ENCODE results near the gene ROBO1. TPM values are rescaled to one million over a fixed set of nuclear protein-coding genes. Genes with fewer than 3 reads are reported as not detected.

The ROBO1 gene
- total RNA-seq, 1 donor from 2014 or later: 43.7 TPM

- no peak for DNase-seq (ENCODE audit: low spot score)
- Mint-ChIP-seq H3K36me3 (ENCODE audit: low read depth) (no peaks in the 10 kb centered on the region), H3K27ac (ENCODE audit: unreplicated experiment) (no peak overlapping the region), H3K9me3 (ENCODE audit: low read depth) (no peaks in the 10 kb centered on the region), H3K27me3 (ENCODE audit: low read depth) (no peaks in the 10 kb centered on the region), H3K4me1 (ENCODE audit: low read depth) (no peaks in the 10 kb centered on the region), H3K4me3 (ENCODE audit: unreplicated experiment) (no peak overlapping the region)
- no peak for TF ChIP-seq CTCF (IDR thresholded peaks at IDR 0.05)
Observed at GRCh38 chr3:79560698-79561097, 207.1 kb downstream of the ROBO1 start.

GRCh38 chr3:79558943-79559342 is 208.9 kb downstream of the ROBO1 start:
- DNase-seq (ENCODE audit: low spot score): no peak
- Mint-ChIP-seq H3K4me1 (ENCODE audit: low read depth) (no peaks in the 10 kb centered on the region), H3K27me3 (ENCODE audit: low read depth) (no peaks in the 10 kb centered on the region), H3K9me3 (ENCODE audit: low read depth) (no peaks in the 10 kb centered on the region), H3K4me3 (ENCODE audit: unreplicated experiment) (no peak overlapping the region), H3K27ac (ENCODE audit: unreplicated experiment) (no peak overlapping the region), H3K36me3 (ENCODE audit: low read depth) (no peaks in the 10 kb centered on the region)
- no peak for TF ChIP-seq CTCF (IDR thresholded peaks at IDR 0.05)

- H3K4me3 Mint-ChIP-seq (ENCODE audit: unreplicated experiment): no peak overlapping the region
Observed at GRCh38 chr3:79555655-79556054, 212.1 kb downstream of the ROBO1 start.

DNA sequence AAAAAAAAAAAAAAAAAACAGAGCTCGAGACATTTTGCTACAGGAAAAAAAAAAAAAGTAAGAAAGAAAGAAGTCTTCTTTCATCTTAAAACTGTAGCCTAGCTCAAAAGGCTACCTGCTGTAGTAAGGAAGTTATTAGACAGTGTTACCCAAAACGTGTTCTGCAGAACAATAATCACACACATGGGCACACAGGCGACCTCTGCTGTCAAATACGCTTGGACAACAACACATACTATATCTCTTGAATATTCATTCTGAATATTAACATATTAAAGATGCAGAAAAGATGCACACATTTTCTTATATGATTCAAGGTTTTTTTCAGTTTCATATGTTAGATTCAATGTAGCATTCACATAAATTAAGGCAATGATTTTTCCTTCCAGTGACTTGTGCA is 215.8 kb downstream of the ROBO1 start:
- Mint-ChIP-seq H3K9me3 (ENCODE audit: low read depth) (no peaks in the 10 kb centered on the region), H3K27me3 (ENCODE audit: low read depth) (no peaks in the 10 kb centered on the region), H3K4me3 (ENCODE audit: unreplicated experiment) (no peak overlapping the region), H3K36me3 (ENCODE audit: low read depth) (no peaks in the 10 kb centered on the region), H3K27ac (ENCODE audit: unreplicated experiment) (no peak overlapping the region), H3K4me1 (ENCODE audit: low read depth) (no peaks in the 10 kb centered on the region)
- DNase-seq (ENCODE audit: low spot score): no peak
- TF ChIP-seq CTCF (IDR thresholded peaks at IDR 0.05): no peak

More at GRCh38 chr3:79555655-79556054, 212.1 kb downstream of the ROBO1 start:
- no peaks in the 10 kb centered on the region for H3K9me3 Mint-ChIP-seq (ENCODE audit: low read depth)
- no peaks in the 10 kb centered on the region for H3K27me3 Mint-ChIP-seq (ENCODE audit: low read depth)
- H3K36me3 Mint-ChIP-seq (ENCODE audit: low read depth): no peaks in the 10 kb centered on the region
- no peaks in the 10 kb centered on the region for H3K4me1 Mint-ChIP-seq (ENCODE audit: low read depth)
- no peak overlapping the region for H3K27ac Mint-ChIP-seq (ENCODE audit: unreplicated experiment)
- no peak for TF ChIP-seq CTCF (IDR thresholded peaks at IDR 0.05)
- DNase-seq (ENCODE audit: low spot score): no peak

DNA sequence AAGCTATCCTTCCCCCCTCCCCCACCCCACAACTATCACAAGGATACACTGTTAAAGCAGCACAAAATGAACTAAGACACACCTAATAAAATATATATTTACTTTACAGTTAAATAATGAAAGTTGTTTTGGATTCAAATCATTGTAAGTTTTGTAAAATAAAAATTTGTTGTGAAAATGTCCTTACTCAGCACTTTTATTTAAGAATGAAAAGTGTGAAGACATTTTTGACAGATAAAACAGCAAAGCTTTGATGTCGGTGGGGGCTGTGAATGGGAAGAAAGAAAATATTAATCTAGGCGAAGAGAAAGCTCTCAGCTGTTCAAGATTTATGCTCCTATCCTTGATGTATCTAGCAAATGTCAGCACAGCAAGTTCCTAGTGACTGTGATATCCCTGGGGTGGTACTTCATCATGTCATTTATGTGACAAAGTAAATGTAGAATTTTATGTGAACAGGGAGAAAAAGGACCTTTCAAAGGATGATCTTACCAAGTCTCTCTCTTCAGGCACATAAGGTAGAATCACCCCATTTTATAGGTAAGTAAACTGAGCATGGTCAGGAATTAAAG is 216.4 kb downstream of the ROBO1 start:
- Mint-ChIP-seq H3K36me3 (ENCODE audit: low read depth) (no peaks in the 10 kb centered on the region), H3K27ac (ENCODE audit: unreplicated experiment) (no peak overlapping the region), H3K27me3 (ENCODE audit: low read depth) (no peaks in the 10 kb centered on the region), H3K9me3 (ENCODE audit: low read depth) (no peaks in the 10 kb centered on the region), H3K4me1 (ENCODE audit: low read depth) (no peaks in the 10 kb centered on the region), H3K4me3 (ENCODE audit: unreplicated experiment) (no peak overlapping the region)
- no peak for TF ChIP-seq CTCF (IDR thresholded peaks at IDR 0.05)
- no peak for DNase-seq (ENCODE audit: low spot score)
